CD4-positive, alpha-beta T cell treated with Interleukin-4 for 1 hour (primary cell): ENCODE measurements around the gene RASSF3.

Experiments used
- DNase-seq, 2 donors: peaks; one replicate each; pipeline ENCODE4 v3.0.0-alpha.2; 2020 to 2022

RASSF3 gene

GRCh38 chr12:64736771-64737170, 126.5 kb downstream of the RASSF3 start:
- no peak for DNase-seq

- peak in 1 of 2 donors; percentile 40 for DNase-seq
These were observed 127.2 kb downstream of the RASSF3 start for GRCh38 chr12:64737539-64737938.

GRCh38 chr12:64739778-64740177, 129.5 kb downstream of the RASSF3 start:
- no peak for DNase-seq

GRCh38 chr12:64740646-64741045, 130.4 kb downstream of the RASSF3 start:
- DNase-seq, result no peak

GRCh38 chr12:64742416-64742815, 132.1 kb downstream of the RASSF3 start:
- no peak for DNase-seq

GRCh38 chr12:64743206-64743605, 132.9 kb downstream of the RASSF3 start:
- DNase-seq, result no peak

- no peak for DNase-seq
These were observed 134.3 kb downstream of the RASSF3 start for GRCh38 chr12:64744422-64745258.

GRCh38 chr12:64745259-64745807, 135.0 kb downstream of the RASSF3 start:
- DNase-seq, result no peak

GRCh38 chr12:64745980-64746379, 135.7 kb downstream of the RASSF3 start:
- DNase-seq, result no peak

GRCh38 chr12:64746663-64747062, 136.4 kb downstream of the RASSF3 start:
- no peak for DNase-seq
